Right ventricle myocardium inferior (tissue), 1 donor: Measurements from ENCODE around the gene RAP1A. TPM values are rescaled to one million over a fixed set of nuclear protein-coding genes. Genes with fewer than 3 reads are reported as not detected.

Source experiments
- ATAC-seq: fragments of 200-7000 bp; cut with Tn5 transposase; one replicate; pipeline ENCODE4 v1.9.1; 2020; ENCODE audit warnings: mild to moderate bottlenecking, moderate library complexity
- DNase-seq: peaks from one replicate; pipeline ENCODE4 v3.0.0; 2021; ENCODE audit errors: missing footprints
- intact Hi-C: fragments of 100-400 bp; cut with DNase I; formaldehyde crosslinking; loops from one replicate; pipeline ENCODE4 v1.11.0; 2022
- total RNA-seq: library from RNA; stranded (reverse); fragmentation: NEBNext Ultra II Directional; extraction: Animal tissue kit (Norgen Biotek cat#: 25700); gene quantifications from one replicate; pipeline ENCODE4 v1.2.1, GENCODE V29; 2021
- donor health status: DM: no; HTN: yes; CAD: no; lungs with severe emphysema.

Gene RAP1A
- total RNA-seq, 1 donor from 2014 or later = 107 TPM

DNA sequence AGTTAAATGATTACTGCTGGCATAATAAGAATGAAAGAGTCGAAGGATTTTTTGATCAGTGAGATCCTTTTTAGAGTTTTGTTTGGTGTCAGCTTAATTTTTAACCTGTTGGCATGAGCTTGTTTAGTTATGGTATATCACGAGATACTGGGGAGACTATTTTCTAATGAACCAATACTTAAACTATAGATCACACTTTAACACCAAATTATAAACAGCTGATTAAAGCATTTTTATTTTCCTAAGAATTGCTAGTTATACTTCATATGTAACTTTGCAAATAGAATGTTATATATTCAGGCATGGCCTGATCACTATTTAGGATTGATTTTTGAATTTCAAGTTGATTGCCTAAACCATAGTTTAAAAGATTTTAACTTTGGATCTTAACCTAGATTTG is 142.1 kb downstream of the RAP1A start:
- ATAC-seq = no peak
- intact Hi-C loops = no loop called here
- no peak for DNase-seq

GRCh38 chr1:111762332-111762731 is 142.7 kb downstream of the RAP1A start:
- no peak for ATAC-seq
- DNase-seq = no peak
- intact Hi-C loops = no loop called here

Other genes with a start within 250 kb of the RAP1A start
- 0.41 TPM for gene OVGP1, start 192.1 kb upstream of the RAP1A start, total RNA-seq
- gene WDR77, start 170.5 kb upstream of the RAP1A start, total RNA-seq = 27.5 TPM
- 691 TPM for gene ATP5PB, start 170.3 kb upstream of the RAP1A start, total RNA-seq
- gene C1orf162, start 145.8 kb upstream of the RAP1A start, total RNA-seq = 9.5 TPM
- 3.8 TPM for gene ADORA3, start 116.2 kb upstream of the RAP1A start, total RNA-seq
- 1.7 TPM for gene TMIGD3, start 116.2 kb upstream of the RAP1A start, total RNA-seq
- 28.5 TPM for gene INKA2, start 119.6 kb downstream of the RAP1A start, total RNA-seq
- gene DDX20, start 136.1 kb downstream of the RAP1A start, total RNA-seq = 6.6 TPM